Sigmoid colon (tissue), 4 donors: ENCODE measurements around the gene C1orf21.

Experiments
- CTCF ChIP-seq, 4 experiments: fragments of 450-650 bp in 3 of 4; fragments of 200-600 bp in 1 of 4; IDR thresholded peaks; one replicate each; pipeline ENCODE4 v1.5.1; 2016 to 2019; ENCODE audit warnings: antibody characterized with exemption in 4 of 4, mild to moderate bottlenecking in 3 of 4, moderate library complexity in 2 of 4
- EP300 ChIP-seq, 4 donors: sonication (generic); formaldehyde crosslinking; IDR thresholded peaks; one replicate each; pipeline ENCODE4 v1.6.1; 2017; ENCODE audit warnings: antibody characterized with exemption in 4 of 4
- POLR2A ChIP-seq, 2 donors: fragments of 450-650 bp; IDR thresholded peaks; one replicate each; pipeline ENCODE4 v1.6.1; 2016; ENCODE audit warnings: antibody characterized with exemption in 2 of 2, mild to moderate bottlenecking in 2 of 2, moderate library complexity in 2 of 2
- POLR2AphosphoS5 ChIP-seq, 4 donors: sonication (generic); formaldehyde crosslinking; IDR thresholded peaks; one replicate each; pipeline ENCODE4 v1.6.1; 2017; ENCODE audit warnings: antibody characterized with exemption in 4 of 4

- TF ChIP-seq CTCF (IDR thresholded peaks at IDR 0.05) (no peak), POLR2AphosphoS5 (IDR thresholded peaks at IDR 0.05) (no peak), POLR2A (IDR thresholded peaks at IDR 0.05) (no peak), EP300 (IDR thresholded peaks at IDR 0.05) (no peak)
Observed at GRCh38 chr1:184604152-184604900, 217.5 kb downstream of the C1orf21 start.
